H1 (cell line): Measurements from ENCODE around the gene DGUOK. TPM values are rescaled to one million over a fixed set of nuclear protein-coding genes. Genes with fewer than 3 reads are reported as not detected.

Experiments
- CTCF ChIA-PET: fragments of 300-600 bp; sonication (Branson Sonifier 250); formaldehyde crosslinking; loops from one replicate; lab custom pipeline; 2021; ENCODE audit not compliant: partially characterized antibody; lab: Charles Lee
- POLR2A ChIA-PET: fragments of 300-600 bp; sonication (Branson Sonifier 250); formaldehyde crosslinking; loops from one replicate; lab custom pipeline; 2021; ENCODE audit warnings: inconsistent platforms; ENCODE audit not compliant: partially characterized antibody; lab: Charles Lee
- DNase-seq, 2 experiments: peaks; one replicate each; pipeline versions ENCODE4 v3.0.0 to v3.0.0-alpha.2; 2010 to 2022; ENCODE audit warnings: low spot score in 2 of 2, low read depth in 1 of 2, mixed read lengths in 1 of 2
- FAIRE-seq: peaks from 2 replicates; lab custom pipeline; 2011; peaks lifted over from hg19 to GRCh38; lab: Jason Lieb, UNC
- H2AFZ ChIP-seq: 2 replicates; pipeline ENCODE4 v1.8.1; 2012; ENCODE audit warnings: low read length, inconsistent platforms
- H2AK5ac ChIP-seq: 2 replicates; pipeline ENCODE4 v1.6.1; 2013; ENCODE audit warnings: low read depth, low read length
- H2BK120ac ChIP-seq: replicated peaks from 2 replicates; pipeline ENCODE3; 2013; ENCODE audit warnings: low read depth, low read length, inconsistent platforms
- H2BK12ac ChIP-seq: 2 replicates; pipeline ENCODE4 v1.6.1; 2013; ENCODE audit warnings: low read depth, low read length
- H2BK15ac ChIP-seq: 2 replicates; pipeline ENCODE4 v1.6.1; 2013; ENCODE audit warnings: low read length
- H2BK20ac ChIP-seq: 2 replicates; pipeline ENCODE4 v1.6.1; 2013; ENCODE audit warnings: low read length
- H2BK5ac ChIP-seq: 2 replicates; pipeline ENCODE4 v1.6.1; 2013; ENCODE audit warnings: low read depth, low read length
- H3K14ac ChIP-seq: 2 replicates; pipeline ENCODE4 v1.6.1; 2013; ENCODE audit warnings: inconsistent platforms; ENCODE audit not compliant: insufficient read length
- H3K18ac ChIP-seq: 2 replicates; pipeline ENCODE4 v1.6.1; 2013; ENCODE audit warnings: low read length; ENCODE audit errors: extremely low read depth
- H3K23ac ChIP-seq: 2 replicates; pipeline ENCODE4 v1.6.1; 2013; ENCODE audit warnings: inconsistent platforms; ENCODE audit not compliant: insufficient read length
- H3K23me2 ChIP-seq: 2 replicates; pipeline ENCODE4 v1.6.1; 2013; ENCODE audit warnings: low read depth, low read length
- H3K27ac ChIP-seq: 2 replicates; pipeline ENCODE4 v1.6.1; 2011; ENCODE audit warnings: low read depth, low read length, inconsistent platforms
- H3K27me3 ChIP-seq, 4 experiments: replicated peaks in 1 of 4; 1 replicate in 1 of 4; 2 replicates in 3 of 4; pipeline versions ENCODE4 v1.6.1 to v1.8.1; 2011 to 2013; ENCODE audit warnings: low read length in 3 of 4, mild to moderate bottlenecking in 3 of 4, inconsistent platforms in 2 of 4, mixed read lengths in 2 of 4, moderate library complexity in 1 of 4; ENCODE audit not compliant: control insufficient read depth in 3 of 4, insufficient read depth in 3 of 4; ENCODE audit errors: extremely low read depth in 1 of 4
- H3K36me3 ChIP-seq, 4 experiments: 2 replicates each; pipeline versions ENCODE4 v1.6.1 to v1.8.1; 2011 to 2013; ENCODE audit warnings: mild to moderate bottlenecking in 4 of 4, low read length in 3 of 4, moderate library complexity in 2 of 4, control low read depth in 1 of 4, inconsistent platforms in 1 of 4; ENCODE audit not compliant: insufficient read depth in 4 of 4, control insufficient read depth in 2 of 4
- H3K4ac ChIP-seq: replicated peaks from 2 replicates; pipeline ENCODE3; 2013; ENCODE audit warnings: low read length, low read depth, mixed read lengths, inconsistent platforms; ENCODE audit not compliant: insufficient read length
- H3K4me1 ChIP-seq, 4 experiments: replicated peaks in 1 of 4; 1 replicate in 1 of 4; 2 replicates in 3 of 4; pipeline versions ENCODE4 v1.6.1 to v1.8.1; 2011 to 2013; ENCODE audit warnings: low read length in 3 of 4, inconsistent platforms in 2 of 4, mixed read lengths in 1 of 4; ENCODE audit not compliant: insufficient read depth in 4 of 4, control insufficient read depth in 3 of 4
- H3K4me2 ChIP-seq, 2 experiments: 2 replicates each; pipeline versions ENCODE4 v1.6.1 to v1.8.1; 2011 to 2013; ENCODE audit warnings: low read depth in 2 of 2, low read length in 2 of 2, control low read depth in 1 of 2, inconsistent platforms in 1 of 2, mild to moderate bottlenecking in 1 of 2; ENCODE audit not compliant: insufficient read depth in 1 of 2
- H3K4me3 ChIP-seq, 4 experiments: fragments of 200-600, 300-600 bp in 1 of 4; sonication (generic), shearing (Covaris generic), sonication (Bioruptor Twin) in 1 of 4; 2 replicates each; pipeline versions ENCODE4 v1.5.1 to v1.8.1; 2011 to 2016; ENCODE audit warnings: low read length in 4 of 4, low read depth in 3 of 4, control low read depth in 2 of 4, inconsistent platforms in 2 of 4, mild to moderate bottlenecking in 2 of 4, mixed read lengths in 1 of 4, moderate library complexity in 1 of 4; ENCODE audit not compliant: insufficient read depth in 2 of 4; ENCODE audit errors: extremely low read depth in 1 of 4
- H3K56ac ChIP-seq: replicated peaks from 2 replicates; pipeline ENCODE3; 2013; ENCODE audit warnings: low read depth, mild to moderate bottlenecking, mixed read lengths, low read length, inconsistent platforms; ENCODE audit not compliant: insufficient read length
- H3K79me1 ChIP-seq: 2 replicates; pipeline ENCODE4 v1.6.1; 2013; ENCODE audit warnings: low read depth, low read length, control low read depth
- H3K79me2 ChIP-seq, 2 experiments: 2 replicates each; pipeline versions ENCODE4 v1.6.1 to v1.8.1; 2012 to 2013; ENCODE audit warnings: low read length in 2 of 2, mild to moderate bottlenecking in 2 of 2, inconsistent platforms in 1 of 2; ENCODE audit not compliant: insufficient read depth in 2 of 2, control insufficient read depth in 1 of 2
- H3K9ac ChIP-seq, 4 experiments: replicated peaks in 1 of 4; 1 replicate in 1 of 4; 2 replicates in 3 of 4; pipeline versions ENCODE4 v1.6.1 to v1.8.1; 2011 to 2013; ENCODE audit warnings: low read depth in 3 of 4, low read length in 3 of 4, control low read depth in 2 of 4, mild to moderate bottlenecking in 2 of 4, moderate library complexity in 2 of 4, inconsistent platforms in 1 of 4; ENCODE audit errors: extremely low read depth in 1 of 4
- H3K9me3 ChIP-seq, 2 experiments: 2 replicates each; pipeline versions ENCODE4 v1.6.1 to v1.8.1; 2012 to 2013; ENCODE audit warnings: mild to moderate bottlenecking in 2 of 2, moderate library complexity in 2 of 2, control low read depth in 1 of 2, inconsistent platforms in 1 of 2, low read depth in 1 of 2, low read length in 1 of 2, mixed read lengths in 1 of 2; ENCODE audit not compliant: insufficient read depth in 2 of 2
- H4K20me1 ChIP-seq, 2 experiments: replicated peaks in 1 of 2; 2 replicates each; pipeline versions ENCODE3 to v1.8.1; 2011 to 2013; ENCODE audit warnings: inconsistent platforms in 2 of 2, low read length in 2 of 2, mild to moderate bottlenecking in 1 of 2; ENCODE audit not compliant: insufficient read depth in 2 of 2, control insufficient read depth in 1 of 2
- H4K5ac ChIP-seq: 2 replicates; pipeline ENCODE4 v1.6.1; 2013; ENCODE audit warnings: low read length, low read depth, mixed read lengths, inconsistent platforms; ENCODE audit not compliant: insufficient read length
- H4K8ac ChIP-seq: 2 replicates; pipeline ENCODE4 v1.8.0; 2013; ENCODE audit warnings: mild to moderate bottlenecking, moderate library complexity, low read length, inconsistent platforms; ENCODE audit not compliant: insufficient read depth; ENCODE audit errors: extremely low read depth
- H4K91ac ChIP-seq: replicated peaks from 2 replicates; pipeline ENCODE3; 2013; ENCODE audit warnings: low read length, mixed read lengths, inconsistent platforms; ENCODE audit not compliant: insufficient read length
- CBX5 ChIP-seq: fragments of 300-800, 300-1000 bp; sonication (generic); IDR thresholded peaks from 2 replicates; pipeline ENCODE4 v1.7.1; 2016; ENCODE audit warnings: antibody characterized with exemption, low read length, low read depth
- RAD21 ChIP-seq, 2 experiments: IDR thresholded peaks in 1 of 2; conservative IDR thresholded peaks in 1 of 2; 2 replicates each; pipeline ENCODE4 v1.6.1; 2011; ENCODE audit warnings: low read depth in 2 of 2, low read length in 2 of 2, improper control_type of control experiment in 1 of 2, inconsistent platforms in 1 of 2, mild to moderate bottlenecking in 1 of 2, moderate library complexity in 1 of 2
- WGBS, 2 experiments: shearing (Covaris generic) in 1 of 2; methylation state at CpG; one replicate each; pipeline versions ENCODE4 v1.1.6 to v1.1.7; 2013 to 2015; ENCODE audit warnings: low lambda C conversion rate in 2 of 2, mixed read lengths in 2 of 2, inconsistent platforms in 1 of 2, low coverage in 1 of 2, missing lambda C conversion rate in 1 of 2; ENCODE audit not compliant: insufficient replicate concordance in 2 of 2, insufficient coverage in 1 of 2, insufficient read length in 1 of 2; ENCODE audit errors: extremely low coverage in 1 of 2, missing lambda C conversion rate in 1 of 2; 5-methylcytosine and 5-hydroxymethylcytosine counted together
- polyA plus RNA-seq, 7 experiments: library from polyadenylated mRNA; depleted of rRNA in 3 of 7; stranded (reverse) in 5 of 7; unstranded in 2 of 7; fragments of >200 nt in 5 of 7; fragments of 200-250 nt in 2 of 7; gene quantifications; 1 replicate in 5 of 7; 2 replicates in 1 of 7; 4 replicates in 1 of 7; pipeline versions ENCODE4 v1.2.1 to v1.2.3, GENCODE V29; 2011 to 2013; ENCODE audit warnings: missing spikeins in 2 of 7, mixed read lengths in 2 of 7
- total RNA-seq: library from RNA; stranded (reverse); fragmentation: NEBNext Ultra II Directional; extraction: Animal tissue kit (Norgen Biotek cat#: 25700); gene quantifications from 2 replicates; pipeline ENCODE4 v1.2.1, GENCODE V29; 2021

The DGUOK gene
- total and polyA plus RNA-seq, 2 of the 8 experiments (the other 6 are each of a cell fraction or from before 2014, with no cell fraction given), result 110 to 168 TPM

DNA sequence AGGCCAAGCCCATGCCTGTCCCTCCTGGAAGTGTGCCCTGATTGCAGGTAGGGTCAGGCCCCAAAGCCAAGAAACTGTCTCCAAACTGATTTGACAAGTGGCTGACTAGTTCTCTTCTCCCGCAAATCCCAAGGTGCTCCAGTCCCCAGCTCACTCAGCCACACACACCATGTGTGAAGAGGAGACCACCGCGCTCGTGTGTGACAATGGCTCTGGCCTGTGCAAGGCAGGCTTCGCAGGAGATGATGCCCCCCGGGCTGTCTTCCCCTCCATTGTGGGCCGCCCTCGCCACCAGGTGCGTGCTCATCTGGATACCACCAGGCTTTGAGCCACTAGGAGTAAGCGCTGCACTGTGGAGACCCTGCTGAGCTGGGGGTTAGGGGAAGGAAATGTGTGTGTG is 25.5 kb upstream of the DGUOK start:
- 81% methylated on average over 10 of the region's 10 CpGs; no CpG with 5 or more reads in 1 of the 2 experiments for WGBS, 2 experiments
- TF ChIP-seq CBX5 (no peak), RAD21 (IDR thresholded peaks at IDR 0.05 in 1 of 2, conservative IDR thresholded peaks at IDR 0.05 in 1 of 2; ENCODE audit: low read depth in 2 of 2, low read length in 2 of 2) (no peak)

More for the DNA sequence above, 25.5 kb upstream of the DGUOK start:
- POLR2A ChIA-PET, result no interaction called here
- Histone ChIP-seq H2BK15ac (no peak overlapping the region), H3K79me2 (no peaks in the 10 kb centered on the region), H2AFZ (no peak overlapping the region), H4K5ac (no peak overlapping the region), H3K27ac (no peak overlapping the region), H3K9ac (no peak overlapping the region), H3K23me2 (no peaks in the 10 kb centered on the region; the same call in 1 of the 2 replicates), H2BK12ac (no peak overlapping the region), H3K14ac (no peak overlapping the region), H3K4me3 (no peak overlapping the region), H2BK5ac (no peak overlapping the region), H3K56ac (no peak overlapping the region), H2BK120ac (no peak overlapping the region), H2AK5ac (no peak overlapping the region), H4K20me1 (no peaks in the 10 kb centered on the region), H3K36me3 (no peaks in the 10 kb centered on the region), H3K23ac (no peak overlapping the region), H3K27me3 (no peaks in the 10 kb centered on the region), H3K4ac (no peak overlapping the region), H3K9me3 (no peaks in the 10 kb centered on the region), H3K18ac (no peak overlapping the region), H3K4me1 (no peaks in the 10 kb centered on the region), H4K8ac (no peak overlapping the region), H3K79me1 (no peaks in the 10 kb centered on the region), H2BK20ac (no peak overlapping the region), H3K4me2 (no peak overlapping the region), H4K91ac (no peak overlapping the region)
- DNase-seq (no peak), FAIRE-seq (no peak)
- CTCF ChIA-PET, result interaction anchor here (1.2 kb wide), 1 partner anchor 9 kb away, joined by 3 read pairs; no protein-coding TSS in a partner anchor
